ENCODE data around the gene STARD4. TPM values are rescaled to one million over a fixed set of nuclear protein-coding genes. Genes with fewer than 3 reads are reported as not detected.

STARD4 gene
- total RNA-seq, 1 donor = 45.2 TPM

DNA sequence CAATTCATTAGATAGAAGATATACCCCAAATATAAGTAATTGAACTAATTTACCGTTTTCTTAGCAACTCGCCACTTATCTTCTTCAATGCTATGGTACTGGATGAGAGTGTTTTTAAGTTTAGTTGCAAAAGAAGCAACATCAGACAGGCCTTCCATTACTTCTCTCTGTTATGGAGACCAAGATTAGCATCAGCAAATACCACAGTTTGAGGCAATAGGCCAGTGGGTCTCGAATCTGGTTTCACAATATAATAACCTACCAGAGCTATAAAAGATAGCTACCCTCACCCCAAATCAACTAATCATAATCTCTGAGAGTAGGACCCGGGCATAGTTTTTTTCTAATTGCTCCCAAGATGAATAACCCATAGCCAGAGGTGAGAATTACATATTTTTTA, 5.1 kb downstream of the STARD4 start:
- Histone ChIP-seq H3K9me3 (ENCODE audit: low read depth, low read length) (no peaks in the 10 kb centered on the region), H3K4me1 (ENCODE audit: insufficient read depth, low read length) (peaks cover 15% of the 10 kb centered on the region), H3K4me3 (ENCODE audit: low read length) (no peak overlapping the region), H3K27me3 (ENCODE audit: insufficient read depth, low read length) (no peaks in the 10 kb centered on the region)

DNA sequence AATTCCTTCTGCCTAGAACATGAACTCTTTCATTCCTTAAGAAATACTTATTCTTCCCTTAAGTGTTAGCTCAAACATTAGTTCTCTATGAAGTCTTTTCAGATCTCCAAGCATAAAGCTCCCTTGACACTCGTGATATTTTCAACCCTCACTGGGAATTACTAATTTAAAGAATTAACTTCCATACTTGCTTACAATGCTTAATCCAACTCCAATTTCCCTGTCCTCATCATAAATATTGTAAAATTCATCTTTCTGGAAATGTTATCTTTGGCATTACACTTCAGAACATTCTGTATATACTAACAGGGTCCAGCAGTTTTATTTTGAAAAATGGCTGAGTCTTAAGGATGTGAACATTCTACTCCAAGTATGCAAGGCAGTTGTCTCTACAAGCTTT, 7.2 kb downstream of the STARD4 start:
- no peaks in the 10 kb centered on the region for H3K9me3 ChIP-seq (ENCODE audit: low read depth, low read length)
- H3K4me1 ChIP-seq (ENCODE audit: insufficient read depth, low read length) = peaks cover under 1% of the 10 kb centered on the region
- no peaks in the 10 kb centered on the region for H3K27me3 ChIP-seq (ENCODE audit: insufficient read depth, low read length)
- H3K4me3 ChIP-seq (ENCODE audit: low read length) = no peak overlapping the region

GRCh38 chr5:111502956-111503355, 9.4 kb downstream of the STARD4 start:
- no peaks in the 10 kb centered on the region for H3K27me3 ChIP-seq (ENCODE audit: insufficient read depth, low read length)
- no peaks in the 10 kb centered on the region for H3K4me1 ChIP-seq (ENCODE audit: insufficient read depth, low read length)
- H3K9me3 ChIP-seq (ENCODE audit: low read depth, low read length) = no peaks in the 10 kb centered on the region
- H3K4me3 ChIP-seq (ENCODE audit: low read length) = no peak overlapping the region

DNA sequence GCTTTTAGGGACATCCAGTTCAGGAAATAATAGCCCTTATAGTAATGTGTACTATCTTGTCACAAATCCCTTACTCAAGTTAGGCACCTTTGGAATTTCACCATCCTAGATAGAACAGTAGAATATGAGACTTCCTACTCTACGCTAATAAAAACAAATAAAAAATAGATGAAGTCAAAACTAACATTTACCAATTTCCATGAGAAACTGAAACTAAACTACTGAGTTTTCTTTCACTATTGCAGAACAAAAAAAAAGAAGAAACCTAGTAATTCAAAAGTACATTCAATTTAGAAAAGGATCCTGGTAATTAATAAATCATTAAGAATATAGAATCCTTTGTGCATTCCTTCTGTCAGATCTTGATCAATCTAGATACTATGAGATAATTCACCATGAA, 14.0 kb downstream of the STARD4 start:
- Histone ChIP-seq H3K9me3 (ENCODE audit: low read depth, low read length) (no peaks in the 10 kb centered on the region), H3K27me3 (ENCODE audit: insufficient read depth, low read length) (no peaks in the 10 kb centered on the region), H3K4me1 (ENCODE audit: insufficient read depth, low read length) (no peaks in the 10 kb centered on the region), H3K4me3 (ENCODE audit: low read length) (no peak overlapping the region)

DNA sequence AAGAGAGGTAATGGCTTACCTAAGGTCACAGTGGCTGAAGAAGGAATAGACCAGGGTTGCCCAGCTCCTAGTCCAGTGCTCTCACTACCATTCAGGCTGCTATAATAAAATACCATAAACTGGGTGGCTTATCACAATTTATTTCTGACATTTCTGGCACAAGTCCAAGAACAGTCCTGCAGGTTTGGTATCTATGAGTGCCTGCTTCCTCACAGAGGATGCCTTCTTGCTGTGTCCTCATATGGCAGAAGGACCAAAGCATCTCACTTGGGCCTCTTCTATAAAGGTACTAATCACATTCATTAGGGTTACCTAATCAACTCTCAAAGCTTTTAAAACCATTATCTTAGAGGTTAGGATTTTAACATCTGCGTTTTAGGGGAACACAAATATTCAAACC, 17.2 kb downstream of the STARD4 start:
- Histone ChIP-seq H3K4me3 (ENCODE audit: low read length) (no peak overlapping the region), H3K4me1 (ENCODE audit: insufficient read depth, low read length) (no peaks in the 10 kb centered on the region), H3K9me3 (ENCODE audit: low read depth, low read length) (no peaks in the 10 kb centered on the region), H3K27me3 (ENCODE audit: insufficient read depth, low read length) (no peaks in the 10 kb centered on the region)

DNA sequence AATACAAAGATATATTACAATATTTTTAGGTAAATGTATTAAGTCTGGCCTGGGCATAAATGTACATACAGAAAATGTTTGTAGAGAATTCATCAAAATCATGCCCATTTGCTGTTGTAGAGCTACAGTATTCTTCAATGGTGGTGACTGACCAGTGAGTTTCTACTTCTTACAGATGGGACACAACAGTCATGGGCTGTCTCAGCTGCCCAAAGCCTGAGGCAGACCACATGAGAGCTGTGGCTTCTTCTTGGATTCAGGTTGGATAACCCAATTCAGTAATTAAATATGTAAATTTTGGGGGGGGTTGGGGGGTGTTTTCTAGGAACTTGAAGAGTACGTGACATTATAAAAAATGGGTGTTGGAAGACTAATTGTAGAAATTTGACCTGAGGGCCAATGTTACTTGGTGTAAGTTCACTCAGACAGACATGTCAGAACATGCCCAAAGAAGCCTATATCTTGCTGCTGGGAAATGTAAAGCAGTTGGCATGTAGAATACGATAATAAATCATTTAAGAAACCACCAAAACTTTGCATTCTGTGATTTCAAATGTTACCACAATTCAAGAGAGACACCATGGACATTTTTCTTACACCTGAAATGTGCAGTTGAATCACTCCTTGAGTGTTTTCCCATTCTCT, 17.9 kb downstream of the STARD4 start:
- Histone ChIP-seq H3K27me3 (ENCODE audit: insufficient read depth, low read length) (no peaks in the 10 kb centered on the region), H3K9me3 (ENCODE audit: low read depth, low read length) (no peaks in the 10 kb centered on the region), H3K4me3 (ENCODE audit: low read length) (no peak overlapping the region), H3K4me1 (ENCODE audit: insufficient read depth, low read length) (no peaks in the 10 kb centered on the region)

DNA sequence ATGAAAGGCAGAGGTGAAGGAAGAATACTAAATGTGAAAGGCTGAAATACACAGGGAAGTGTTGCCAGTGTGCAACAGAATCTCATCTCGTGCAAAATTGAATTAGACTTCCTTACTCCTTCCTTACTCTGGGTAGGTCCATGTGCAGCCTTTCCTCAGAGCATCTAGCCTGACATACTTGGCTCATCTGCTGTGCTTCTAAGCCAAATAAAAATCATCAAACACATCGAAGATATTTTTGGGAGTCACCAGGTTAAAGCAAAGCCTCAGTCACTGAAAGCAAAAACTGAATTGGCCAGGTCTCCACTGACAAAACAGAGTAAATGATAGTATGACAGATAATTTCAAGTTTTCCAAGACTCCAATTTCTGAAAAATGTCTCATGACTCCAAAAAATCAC, 19.3 kb downstream of the STARD4 start:
- no peaks in the 10 kb centered on the region for H3K4me1 ChIP-seq (ENCODE audit: insufficient read depth, low read length)
- H3K9me3 ChIP-seq (ENCODE audit: low read depth, low read length) = no peaks in the 10 kb centered on the region
- no peaks in the 10 kb centered on the region for H3K27me3 ChIP-seq (ENCODE audit: insufficient read depth, low read length)
- no peak overlapping the region for H3K4me3 ChIP-seq (ENCODE audit: low read length)

- Histone ChIP-seq H3K4me3 (ENCODE audit: low read length) (no peak overlapping the region), H3K9me3 (ENCODE audit: low read depth, low read length) (no peaks in the 10 kb centered on the region), H3K4me1 (ENCODE audit: insufficient read depth, low read length) (no peaks in the 10 kb centered on the region), H3K27me3 (ENCODE audit: insufficient read depth, low read length) (no peaks in the 10 kb centered on the region)
Measured at GRCh38 chr5:111488353-111488752, 24.0 kb downstream of the STARD4 start.

DNA sequence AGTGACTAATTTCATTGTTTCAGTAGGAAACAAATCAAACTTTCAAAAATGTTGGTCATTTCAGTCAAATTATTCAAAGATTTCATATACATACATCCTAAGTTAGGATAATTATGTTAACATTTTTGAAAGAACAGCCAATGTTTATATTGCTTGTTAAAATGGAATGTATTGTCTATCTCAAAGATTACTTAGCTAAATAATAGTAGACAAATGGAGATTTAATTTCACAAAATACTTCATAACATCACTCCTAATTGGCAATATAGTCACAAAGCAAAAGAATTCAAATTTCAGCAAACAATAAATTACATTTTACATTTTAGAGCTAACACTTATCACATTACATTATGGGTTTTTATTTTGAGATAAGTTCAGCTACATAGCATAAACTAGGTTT, 25.4 kb downstream of the STARD4 start:
- H3K4me3 ChIP-seq (ENCODE audit: low read length) = no peak overlapping the region
- H3K27me3 ChIP-seq (ENCODE audit: insufficient read depth, low read length) = no peaks in the 10 kb centered on the region
- H3K9me3 ChIP-seq (ENCODE audit: low read depth, low read length) = no peaks in the 10 kb centered on the region
- H3K4me1 ChIP-seq (ENCODE audit: insufficient read depth, low read length) = no peaks in the 10 kb centered on the region

GRCh38 chr5:111486055-111486454, 26.3 kb downstream of the STARD4 start:
- H3K4me3 ChIP-seq (ENCODE audit: low read length) = no peak overlapping the region
- no peaks in the 10 kb centered on the region for H3K4me1 ChIP-seq (ENCODE audit: insufficient read depth, low read length)
- no peaks in the 10 kb centered on the region for H3K27me3 ChIP-seq (ENCODE audit: insufficient read depth, low read length)
- no peaks in the 10 kb centered on the region for H3K9me3 ChIP-seq (ENCODE audit: low read depth, low read length)

GRCh38 chr5:111480346-111480745, 32.0 kb downstream of the STARD4 start:
- no peaks in the 10 kb centered on the region for H3K4me1 ChIP-seq (ENCODE audit: insufficient read depth, low read length)

DNA sequence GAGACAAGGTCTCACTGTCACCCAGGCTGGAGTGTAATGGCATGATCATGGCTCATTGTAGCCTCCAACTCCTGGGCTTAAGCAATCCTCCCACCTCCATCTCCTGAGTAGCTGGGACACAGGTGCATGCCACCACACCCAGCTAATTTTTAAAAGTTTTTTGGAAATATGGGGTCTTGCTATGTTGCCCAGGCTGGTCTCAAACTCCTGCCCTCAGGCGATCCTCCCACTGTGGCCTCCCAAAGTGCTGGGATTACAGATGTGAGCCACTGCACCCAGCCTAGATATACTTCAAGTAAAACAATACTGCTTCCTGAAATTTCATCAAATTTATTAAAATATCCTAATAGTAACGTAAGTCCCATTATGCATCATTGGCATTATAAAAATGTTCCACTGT, 33.4 kb downstream of the STARD4 start:
- no peak overlapping the region for H3K4me3 ChIP-seq (ENCODE audit: low read length)
- H3K9me3 ChIP-seq (ENCODE audit: low read depth, low read length) = no peaks in the 10 kb centered on the region
- no peaks in the 10 kb centered on the region for H3K4me1 ChIP-seq (ENCODE audit: insufficient read depth, low read length)
- H3K27me3 ChIP-seq (ENCODE audit: insufficient read depth, low read length) = no peaks in the 10 kb centered on the region

More at GRCh38 chr5:111480346-111480745, 32.0 kb downstream of the STARD4 start:
- Histone ChIP-seq H3K9me3 (ENCODE audit: low read depth, low read length) (no peaks in the 10 kb centered on the region), H3K4me3 (ENCODE audit: low read length) (no peak overlapping the region), H3K27me3 (ENCODE audit: insufficient read depth, low read length) (no peaks in the 10 kb centered on the region)

- Histone ChIP-seq H3K4me1 (ENCODE audit: insufficient read depth, low read length) (no peaks in the 10 kb centered on the region), H3K4me3 (ENCODE audit: low read length) (no peak overlapping the region), H3K27me3 (ENCODE audit: insufficient read depth, low read length) (no peaks in the 10 kb centered on the region), H3K9me3 (ENCODE audit: low read depth, low read length) (no peaks in the 10 kb centered on the region)
Measured at GRCh38 chr5:111478266-111478665, 34.1 kb downstream of the STARD4 start.

DNA sequence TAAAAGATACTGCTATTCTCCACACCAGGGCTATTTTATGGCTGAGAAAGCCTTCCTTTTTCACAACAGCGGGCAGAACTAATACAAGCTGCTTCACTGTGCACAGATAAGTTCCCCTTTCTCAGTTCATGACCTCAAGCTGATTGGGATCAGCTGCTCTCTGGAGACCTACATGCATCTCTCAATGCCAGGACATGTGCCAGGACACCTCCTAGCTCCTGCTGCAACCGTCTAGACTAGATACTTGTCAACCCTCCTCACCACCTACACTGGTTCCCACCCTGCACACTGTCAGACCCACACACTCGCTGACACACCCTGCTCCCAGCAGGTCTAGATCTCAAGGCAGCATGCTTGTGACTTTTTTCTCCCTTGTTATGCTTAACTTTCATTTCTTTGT, 39.8 kb downstream of the STARD4 start:
- H3K4me3 ChIP-seq (ENCODE audit: low read length) = no peak overlapping the region
- H3K27me3 ChIP-seq (ENCODE audit: insufficient read depth, low read length) = no peaks in the 10 kb centered on the region
- H3K9me3 ChIP-seq (ENCODE audit: low read depth, low read length) = no peaks in the 10 kb centered on the region
- no peaks in the 10 kb centered on the region for H3K4me1 ChIP-seq (ENCODE audit: insufficient read depth, low read length)

- Histone ChIP-seq H3K27me3 (ENCODE audit: insufficient read depth, low read length) (no peaks in the 10 kb centered on the region), H3K4me3 (ENCODE audit: low read length) (no peak overlapping the region), H3K4me1 (ENCODE audit: insufficient read depth, low read length) (no peaks in the 10 kb centered on the region), H3K9me3 (ENCODE audit: low read depth, low read length) (no peaks in the 10 kb centered on the region)
Measured at GRCh38 chr5:111472096-111472495, 40.2 kb downstream of the STARD4 start.

DNA sequence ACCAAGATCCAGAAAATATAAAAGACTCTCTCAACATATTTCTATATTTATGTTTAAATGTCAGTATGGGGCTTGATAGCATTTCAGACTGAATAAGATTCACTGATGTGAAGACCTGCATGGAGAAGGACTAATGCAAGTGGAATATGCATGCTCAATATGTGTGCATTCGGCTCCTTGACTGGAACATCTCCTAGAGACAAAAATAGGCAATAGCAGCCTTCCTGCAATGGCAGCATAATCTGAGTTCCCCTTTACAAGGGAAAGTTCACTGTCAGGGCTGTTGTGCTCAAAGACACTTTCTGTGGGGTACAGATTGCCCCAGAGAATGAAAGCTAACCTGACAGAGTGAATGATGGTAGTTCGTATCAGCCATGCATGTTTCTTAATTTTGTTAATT, 42.4 kb downstream of the STARD4 start:
- H3K4me1 ChIP-seq (ENCODE audit: insufficient read depth, low read length) = no peaks in the 10 kb centered on the region
- H3K9me3 ChIP-seq (ENCODE audit: low read depth, low read length) = no peaks in the 10 kb centered on the region
- H3K4me3 ChIP-seq (ENCODE audit: low read length) = no peak overlapping the region
- H3K27me3 ChIP-seq (ENCODE audit: insufficient read depth, low read length) = no peaks in the 10 kb centered on the region

Data from mononuclear cell (primary cell).